Measurements from ENCODE around the gene MYOZ1.

- no peak for TF ChIP-seq CTCF (IDR thresholded peaks at IDR 0.05)
- no peak for TF ChIP-seq POLR2A (IDR thresholded peaks at IDR 0.05)
- TF ChIP-seq POLR2AphosphoS5 (IDR thresholded peaks at IDR 0.05) = no peak
These were observed 2.1 kb upstream of the MYOZ1 start for GRCh38 chr10:73643362-73643761.
